PC-3 (cell line): ENCODE results near the gene MAS1L. TPM values are rescaled to one million over a fixed set of nuclear protein-coding genes. Genes with fewer than 3 reads are reported as not detected.
"Not testable (repeated sequence)": the region's sequence is repeated elsewhere in the genome, so short reads cannot be mapped to it uniquely, and the experiment has no call there.

Source experiments
- ATAC-seq: fragments of 200-7000 bp; cut with Tn5 transposase; 2 replicates; pipeline ENCODE4 v1.9.1; 2020; ENCODE audit warnings: mild to moderate bottlenecking, moderate library complexity
- BruUV-seq: library from RNA; stranded (reverse); fragments of 400-500 nt; replicated peaks from 2 replicates; lab custom pipeline; 2021; lab: Mats Ljungman, UMichigan
- CTCF ChIA-PET: fragments of 300-600 bp; sonication (Branson Sonifier 250); formaldehyde crosslinking; loops from one replicate; lab custom pipeline; 2022; ENCODE audit warnings: antibody characterized with exemption; lab: Charles Lee
- POLR2A ChIA-PET: fragments of 300-600 bp; sonication (Branson Sonifier 250); formaldehyde crosslinking; loops from one replicate; lab custom pipeline; 2022; ENCODE audit warnings: antibody characterized with exemption; ENCODE audit not compliant: unreplicated experiment; lab: Charles Lee
- DNase-seq: peaks from one replicate; pipeline ENCODE4 v3.0.0-alpha.2; 2015
- H2AFZ ChIP-seq: fragments of 300-600 bp; sonication (generic); 2 replicates; pipeline ENCODE4 v1.6.0; 2016; ENCODE audit warnings: antibody characterized with exemption, low read length
- H3F3A ChIP-seq: fragments of 300-600 bp; sonication (generic); one replicate; pipeline ENCODE4 v1.6.0; 2017; ENCODE audit warnings: antibody characterized with exemption, low read length, control low read depth, mild to moderate bottlenecking; ENCODE audit not compliant: unreplicated experiment
- H3K27ac ChIP-seq: fragments of 300-600 bp; sonication (generic); 2 replicates; pipeline ENCODE4 v1.5.1; 2016; ENCODE audit warnings: mild to moderate bottlenecking, low read length
- H3K27me3 ChIP-seq: fragments of 300-600 bp; sonication (generic); 2 replicates; pipeline ENCODE4 v1.6.1; 2016; ENCODE audit warnings: low read length, mixed read lengths
- H3K36me3 ChIP-seq: fragments of 300-600 bp; sonication (generic); 2 replicates; pipeline ENCODE4 v1.6.1; 2016; ENCODE audit warnings: low read depth, mixed run types, low read length, mixed read lengths
- H3K4me1 ChIP-seq: fragments of 300-600 bp; sonication (generic); 2 replicates; pipeline ENCODE4 v1.5.1; 2016; ENCODE audit warnings: low read length; ENCODE audit not compliant: insufficient read depth
- H3K4me2 ChIP-seq: fragments of 300-600 bp; sonication (generic); 2 replicates; pipeline ENCODE4 v1.6.0; 2016; ENCODE audit warnings: low read length
- H3K4me3 ChIP-seq: fragments of 300-600 bp; sonication (generic); 2 replicates; pipeline ENCODE4 v1.5.1; 2016; ENCODE audit warnings: mild to moderate bottlenecking, low read length, mixed read lengths
- H3K79me2 ChIP-seq: fragments of 300-600 bp; sonication (generic); 2 replicates; pipeline ENCODE4 v1.6.1; 2017; ENCODE audit warnings: low read length, mixed read lengths
- H3K9ac ChIP-seq: fragments of 300-600 bp; sonication (generic); 2 replicates; pipeline ENCODE4 v1.6.0; 2016; ENCODE audit warnings: mild to moderate bottlenecking, low read length
- H3K9me2 ChIP-seq: fragments of 300-600 bp; sonication (generic); replicated peaks from 2 replicates; pipeline ENCODE4 v1.6.1; 2016; ENCODE audit warnings: mixed run types, low read length, mixed read lengths
- H3K9me3 ChIP-seq: fragments of 300-600 bp; sonication (generic); 2 replicates; pipeline ENCODE4 v1.6.1; 2016; ENCODE audit warnings: low read length, mixed read lengths
- H4K20me1 ChIP-seq: fragments of 300-600 bp; sonication (generic); 2 replicates; pipeline ENCODE4 v1.6.1; 2016; ENCODE audit warnings: low read length, mixed read lengths
- EZH2 ChIP-seq: fragments of 300-600 bp; sonication (generic); IDR thresholded peaks from one replicate; pipeline ENCODE4 v1.6.1; 2017; ENCODE audit warnings: antibody characterized with exemption, mild to moderate bottlenecking, low read length; ENCODE audit not compliant: unreplicated experiment
- EZH2phosphoT487 ChIP-seq: fragments of 300-600 bp; sonication (generic); IDR thresholded peaks from 2 replicates; pipeline ENCODE4 v1.6.1; 2018; ENCODE audit warnings: mild to moderate bottlenecking, antibody characterized with exemption, low read length, borderline replicate concordance
- intact Hi-C: fragments of 100-400 bp; cut with micrococcal nuclease; formaldehyde crosslinking; loops from 2 replicates; pipeline ENCODE4 v1.9.0; 2023
- total RNA-seq: library from RNA; depleted of rRNA; stranded (reverse); fragments of >200 nt; gene quantifications from 2 replicates; pipeline ENCODE4 v1.2.3, GENCODE V29; 2014; rRNA removed
- TF ChIP-seq, protein P1 (sequence below): fragments of 300-600 bp; sonication (generic); conservative IDR thresholded peaks from 2 replicates; pipeline ENCODE4 v1.5.1; 2017; ENCODE audit warnings: antibody characterized with exemption, low read depth, mild to moderate bottlenecking, low read length

Gene MAS1L
- total RNA-seq, 1 experiment from 2014 or later, result not detected

DNA sequence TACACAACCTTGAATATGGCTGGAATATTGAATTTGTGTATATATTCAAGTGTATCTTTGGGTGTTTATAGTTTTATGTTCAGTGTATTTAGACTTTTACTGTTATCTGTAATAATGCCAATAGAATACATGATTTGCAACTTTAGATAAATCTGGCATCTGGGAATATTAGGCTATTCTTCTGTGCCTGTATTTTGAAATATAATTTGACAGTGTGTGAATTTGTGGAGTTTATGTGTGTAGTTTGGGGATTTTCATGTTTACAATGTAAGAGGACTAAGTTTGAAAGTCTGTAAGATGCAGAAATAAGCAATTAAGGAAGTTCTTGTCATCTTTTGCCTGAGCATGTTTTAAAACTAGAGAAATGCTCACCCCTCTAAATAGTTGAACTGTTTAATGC is 48.8 kb downstream of the MAS1L start, which contains the start of gene OR10C1:
Gene OR10C1, plus strand, starts transcription at position 301 of the 400 bp plus-strand sequence. CDS start 710 bp downstream, outside the sequence.
- no peak for TF ChIP-seq EZH2phosphoT487
- no peak for TF ChIP-seq EZH2
- TF ChIP-seq, protein P1, sequence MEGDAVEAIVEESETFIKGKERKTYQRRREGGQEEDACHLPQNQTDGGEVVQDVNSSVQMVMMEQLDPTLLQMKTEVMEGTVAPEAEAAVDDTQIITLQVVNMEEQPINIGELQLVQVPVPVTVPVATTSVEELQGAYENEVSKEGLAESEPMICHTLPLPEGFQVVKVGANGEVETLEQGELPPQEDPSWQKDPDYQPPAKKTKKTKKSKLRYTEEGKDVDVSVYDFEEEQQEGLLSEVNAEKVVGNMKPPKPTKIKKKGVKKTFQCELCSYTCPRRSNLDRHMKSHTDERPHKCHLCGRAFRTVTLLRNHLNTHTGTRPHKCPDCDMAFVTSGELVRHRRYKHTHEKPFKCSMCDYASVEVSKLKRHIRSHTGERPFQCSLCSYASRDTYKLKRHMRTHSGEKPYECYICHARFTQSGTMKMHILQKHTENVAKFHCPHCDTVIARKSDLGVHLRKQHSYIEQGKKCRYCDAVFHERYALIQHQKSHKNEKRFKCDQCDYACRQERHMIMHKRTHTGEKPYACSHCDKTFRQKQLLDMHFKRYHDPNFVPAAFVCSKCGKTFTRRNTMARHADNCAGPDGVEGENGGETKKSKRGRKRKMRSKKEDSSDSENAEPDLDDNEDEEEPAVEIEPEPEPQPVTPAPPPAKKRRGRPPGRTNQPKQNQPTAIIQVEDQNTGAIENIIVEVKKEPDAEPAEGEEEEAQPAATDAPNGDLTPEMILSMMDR, result no peak
- no peak within 1 kb of the TSS for H3K27ac ChIP-seq
- no TSS peak for BruUV-seq
- H3F3A ChIP-seq, result no peaks in the 10 kb centered on the region
- POLR2A ChIA-PET, result no interaction called here
- no peaks in the 10 kb centered on the region for H4K20me1 ChIP-seq
- no peak within 1 kb of the TSS for H2AFZ ChIP-seq
- H3K79me2 ChIP-seq, result no peaks in the 10 kb centered on the region
- ATAC-seq (no peak), DNase-seq (no peak)
- no peak within 1 kb of the TSS for H3K9ac ChIP-seq
- no peak within 1 kb of the TSS for H3K4me3 ChIP-seq
- peaks cover 66% of the 10 kb centered on the region for H3K27me3 ChIP-seq
- no peaks in the 10 kb centered on the region for H3K9me3 ChIP-seq
- intact Hi-C loops, result no loop called here
- no peaks in the 10 kb centered on the region for H3K36me3 ChIP-seq
- CTCF ChIA-PET, result no interaction called here
- H3K4me1 ChIP-seq, result no peaks in the 10 kb centered on the region
- no peak within 1 kb of the TSS for H3K4me2 ChIP-seq
- no peaks in the 10 kb centered on the region for H3K9me2 ChIP-seq

DNA sequence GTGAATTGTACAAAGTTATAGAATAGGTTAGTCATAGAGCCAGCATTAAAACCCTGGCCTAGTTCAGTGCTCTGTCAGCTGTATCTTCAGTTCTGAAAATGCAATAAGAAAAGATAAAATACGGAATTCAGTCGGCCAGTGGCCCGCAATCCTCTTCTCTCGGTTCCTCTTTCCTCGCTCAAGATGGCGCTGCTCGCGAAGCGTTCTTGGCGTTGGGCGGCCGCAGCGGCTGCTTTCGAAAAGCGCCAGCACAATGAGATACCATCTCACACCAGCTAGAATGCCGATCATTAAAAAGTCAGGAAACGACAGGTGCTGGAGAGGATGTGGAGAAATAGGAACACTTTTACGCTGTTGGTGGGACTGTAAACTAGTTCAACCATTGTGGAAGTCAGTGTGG is 51.0 kb downstream of the MAS1L start:
- H3K79me2 ChIP-seq, H3K9me2 ChIP-seq, CTCF ChIA-PET, DNase-seq, H3K36me3 ChIP-seq, H2AFZ ChIP-seq, intact Hi-C loops, H3K4me3 ChIP-seq, H3K4me2 ChIP-seq, H3F3A ChIP-seq, H3K27ac ChIP-seq, H3K9ac ChIP-seq, ATAC-seq, POLR2A ChIA-PET, H3K4me1 ChIP-seq, H3K9me3 ChIP-seq, H4K20me1 ChIP-seq, BruUV-seq: not testable (repeated sequence)
- peaks cover 68% of the 10 kb centered on the region for H3K27me3 ChIP-seq

Other genes starting within 250 kb of the MAS1L start
- gene OR14J1, start 186.3 kb downstream of the MAS1L start, total RNA-seq, result not detected in 2 replicates
- gene OR5V1, start 119.1 kb downstream of the MAS1L start, total RNA-seq, result not detected in 2 replicates
- gene OR12D3, start 112.7 kb downstream of the MAS1L start, total RNA-seq, result not detected in 2 replicates
- gene OR12D2, start 92.3 kb downstream of the MAS1L start, total RNA-seq, result not detected in 2 replicates
- gene OR12D1, start 73.0 kb downstream of the MAS1L start, total RNA-seq, result not detected in 2 replicates
- not detected in 2 replicates for gene OR10C1, start 48.6 kb downstream of the MAS1L start, total RNA-seq
- not detected in 2 replicates for gene OR11A1, start 30.9 kb downstream of the MAS1L start, total RNA-seq
- gene OR2H1, start 30.8 kb downstream of the MAS1L start, total RNA-seq, result not detected in 2 replicates
- not detected in 2 replicates for gene UBD, start 71.8 kb upstream of the MAS1L start, total RNA-seq
- gene OR2H2, start 97.2 kb upstream of the MAS1L start, total RNA-seq, result not detected in 2 replicates
- 5.5 and 7.0 TPM in 2 replicates for gene GABBR1, start 145.2 kb upstream of the MAS1L start, total RNA-seq
- not detected in 2 replicates for gene MOG, start 169.1 kb upstream of the MAS1L start, total RNA-seq
- not detected in 2 replicates for gene ZFP57, start 193.2 kb upstream of the MAS1L start, total RNA-seq
- 9.8 and 16.1 TPM in 2 replicates for gene HLA-F, start 235.5 kb upstream of the MAS1L start, total RNA-seq